WI38 (cell line): ENCODE measurements around the gene FADS3.

Experiments used
- H3K4me3 ChIP-seq: 2 replicates; pipeline ENCODE4 v1.5.1; 2011; ENCODE audit warnings: low read depth, mild to moderate bottlenecking, control low read depth, low read length
- TF ChIP-seq, protein P1 (sequence below): IDR thresholded peaks from 2 replicates; pipeline ENCODE4 v1.5.1; 2012; ENCODE audit warnings: low read depth, mild to moderate bottlenecking, control low read depth, low read length

Gene FADS3

DNA sequence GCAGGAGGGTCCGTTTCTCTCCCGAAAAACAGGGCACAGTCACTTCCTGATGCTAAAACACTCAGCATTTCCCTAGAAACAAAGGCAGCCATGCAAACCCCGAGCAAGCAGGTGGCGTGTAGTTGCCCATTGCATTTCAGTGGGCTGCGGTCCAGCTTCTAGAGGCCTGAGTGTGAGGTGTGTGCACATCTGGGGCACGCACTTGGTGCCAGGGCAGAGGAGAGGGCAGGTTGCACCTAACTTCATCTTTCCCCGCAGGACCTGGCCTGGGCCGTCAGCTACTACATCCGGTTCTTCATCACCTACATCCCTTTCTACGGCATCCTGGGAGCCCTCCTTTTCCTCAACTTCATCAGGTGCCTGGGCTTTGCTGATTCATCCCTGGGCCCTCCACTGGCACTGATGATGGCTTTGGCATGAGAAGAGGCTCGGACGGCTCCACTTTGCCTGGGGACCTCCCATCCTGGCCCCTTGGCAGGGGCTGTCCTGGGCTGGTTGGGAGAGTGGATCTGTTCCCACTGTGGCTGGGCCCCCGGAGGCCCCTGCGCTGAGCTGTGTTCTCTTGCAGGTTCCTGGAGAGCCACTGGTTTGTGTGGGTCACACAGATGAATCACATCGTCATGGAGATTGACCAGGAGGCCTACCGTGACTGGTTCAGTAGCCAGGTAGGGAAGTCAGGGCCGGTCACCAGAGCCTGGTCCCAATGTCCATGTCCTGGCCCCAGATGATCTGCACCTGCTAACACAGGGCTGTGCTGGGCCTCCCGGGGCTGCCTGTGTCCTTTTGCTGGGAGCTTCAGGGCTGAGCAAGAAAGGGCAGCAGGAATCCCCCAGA is 28.4 kb downstream of the FADS3 start:
- TF ChIP-seq, protein P1, sequence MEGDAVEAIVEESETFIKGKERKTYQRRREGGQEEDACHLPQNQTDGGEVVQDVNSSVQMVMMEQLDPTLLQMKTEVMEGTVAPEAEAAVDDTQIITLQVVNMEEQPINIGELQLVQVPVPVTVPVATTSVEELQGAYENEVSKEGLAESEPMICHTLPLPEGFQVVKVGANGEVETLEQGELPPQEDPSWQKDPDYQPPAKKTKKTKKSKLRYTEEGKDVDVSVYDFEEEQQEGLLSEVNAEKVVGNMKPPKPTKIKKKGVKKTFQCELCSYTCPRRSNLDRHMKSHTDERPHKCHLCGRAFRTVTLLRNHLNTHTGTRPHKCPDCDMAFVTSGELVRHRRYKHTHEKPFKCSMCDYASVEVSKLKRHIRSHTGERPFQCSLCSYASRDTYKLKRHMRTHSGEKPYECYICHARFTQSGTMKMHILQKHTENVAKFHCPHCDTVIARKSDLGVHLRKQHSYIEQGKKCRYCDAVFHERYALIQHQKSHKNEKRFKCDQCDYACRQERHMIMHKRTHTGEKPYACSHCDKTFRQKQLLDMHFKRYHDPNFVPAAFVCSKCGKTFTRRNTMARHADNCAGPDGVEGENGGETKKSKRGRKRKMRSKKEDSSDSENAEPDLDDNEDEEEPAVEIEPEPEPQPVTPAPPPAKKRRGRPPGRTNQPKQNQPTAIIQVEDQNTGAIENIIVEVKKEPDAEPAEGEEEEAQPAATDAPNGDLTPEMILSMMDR = no peak
- no peak overlapping the region for H3K4me3 ChIP-seq

DNA sequence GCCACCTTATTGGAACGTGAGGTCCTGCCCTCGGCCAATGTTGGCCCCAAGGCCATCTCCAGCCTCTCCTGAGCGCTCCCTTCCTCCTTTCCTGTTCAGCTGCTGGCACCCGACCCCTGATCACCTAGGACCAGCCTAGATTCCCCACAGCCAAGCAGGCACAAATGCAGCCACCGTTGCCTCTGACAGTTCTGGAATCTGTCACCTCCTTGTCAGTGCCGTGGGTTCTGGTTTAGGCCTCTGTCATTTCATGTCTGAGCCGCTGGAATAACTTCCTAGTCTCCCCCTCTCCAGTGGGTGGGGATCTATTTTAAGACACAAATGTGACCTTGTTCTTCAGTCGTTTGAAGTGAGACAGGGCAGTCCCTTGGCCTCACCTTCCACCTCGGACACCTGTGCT is 29.7 kb downstream of the FADS3 start:
- H3K4me3 ChIP-seq = no peak overlapping the region
- TF ChIP-seq, protein P1 = no peak

DNA sequence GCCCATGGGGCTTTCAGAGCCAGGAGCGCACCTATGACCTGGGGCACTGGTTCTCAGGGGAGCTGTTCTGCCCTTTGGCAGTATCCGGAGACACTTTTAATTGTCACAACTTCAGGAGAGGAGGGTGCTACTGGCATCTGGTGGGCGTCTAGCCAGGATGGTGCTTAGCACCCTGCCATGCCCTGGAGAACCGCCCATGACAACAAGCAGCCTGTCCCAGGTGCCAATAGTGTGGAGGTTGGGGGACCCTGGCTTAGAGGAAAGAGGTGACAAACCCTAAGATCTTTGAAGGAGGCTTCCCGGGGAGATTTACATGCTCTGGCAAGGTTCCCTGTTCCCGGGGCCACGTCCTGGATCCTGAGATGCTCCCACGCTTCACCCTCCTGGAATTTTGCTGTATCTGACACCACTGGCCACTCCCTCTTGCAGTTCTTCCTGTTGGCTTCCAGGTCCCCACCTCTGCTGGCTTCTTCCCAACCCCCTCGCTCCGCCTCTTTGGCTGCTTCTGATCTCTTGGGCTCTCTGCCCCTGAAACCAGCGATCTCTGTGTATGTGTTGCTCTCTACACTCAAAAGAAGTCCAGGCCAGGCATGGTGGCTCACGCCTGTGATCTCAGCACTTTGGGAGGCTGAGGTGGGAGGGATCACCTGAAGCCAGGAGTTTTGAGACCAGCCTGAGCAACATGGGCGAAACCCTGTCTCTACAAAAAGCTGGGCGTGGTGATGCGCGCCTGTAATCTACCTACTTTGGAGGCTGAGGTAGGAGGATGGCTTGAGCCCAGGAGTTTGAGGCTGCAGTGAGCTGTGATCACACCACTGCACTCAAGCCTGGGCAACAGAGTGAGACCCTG is 31.1 kb downstream of the FADS3 start:
- TF ChIP-seq, protein P1 = no peak
- no peak overlapping the region for H3K4me3 ChIP-seq

DNA sequence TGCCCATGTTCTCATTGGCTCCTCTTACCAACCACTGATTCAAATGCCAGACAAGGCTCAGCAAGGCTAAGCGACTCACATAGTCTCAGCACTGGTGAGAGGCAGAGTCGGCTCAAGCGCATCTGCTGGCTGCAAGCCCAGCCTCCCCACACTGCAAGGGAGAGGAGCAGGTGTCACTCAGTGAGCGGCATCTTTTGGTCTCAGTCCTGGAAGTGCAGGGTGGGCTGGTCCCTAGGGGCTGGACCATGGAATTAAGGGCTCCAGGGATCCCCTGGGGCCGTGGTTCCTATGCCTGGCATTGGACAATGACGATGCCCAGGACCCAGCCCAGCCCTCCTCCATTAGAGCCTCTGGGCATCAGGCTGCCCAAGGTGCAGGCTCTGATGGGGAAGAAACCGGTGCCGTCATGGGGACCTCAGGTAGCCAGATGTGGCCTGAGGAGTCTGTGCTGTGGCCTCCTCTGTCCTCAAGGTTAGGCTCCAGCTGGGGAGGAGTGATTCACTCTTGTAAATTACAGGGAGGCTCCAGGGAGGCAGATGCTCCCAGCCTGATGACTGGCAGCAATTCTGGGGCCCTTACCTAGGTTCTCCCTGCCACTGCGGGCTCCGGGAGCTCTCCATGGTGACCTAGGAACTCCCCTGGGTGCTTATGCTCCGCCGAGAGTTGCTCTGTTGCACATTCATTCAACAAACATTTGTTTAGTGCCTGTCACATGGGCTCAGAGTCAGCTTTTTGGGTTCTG is 35.2 kb downstream of the FADS3 start:
- TF ChIP-seq, protein P1 = no peak
- H3K4me3 ChIP-seq = no peak overlapping the region

DNA sequence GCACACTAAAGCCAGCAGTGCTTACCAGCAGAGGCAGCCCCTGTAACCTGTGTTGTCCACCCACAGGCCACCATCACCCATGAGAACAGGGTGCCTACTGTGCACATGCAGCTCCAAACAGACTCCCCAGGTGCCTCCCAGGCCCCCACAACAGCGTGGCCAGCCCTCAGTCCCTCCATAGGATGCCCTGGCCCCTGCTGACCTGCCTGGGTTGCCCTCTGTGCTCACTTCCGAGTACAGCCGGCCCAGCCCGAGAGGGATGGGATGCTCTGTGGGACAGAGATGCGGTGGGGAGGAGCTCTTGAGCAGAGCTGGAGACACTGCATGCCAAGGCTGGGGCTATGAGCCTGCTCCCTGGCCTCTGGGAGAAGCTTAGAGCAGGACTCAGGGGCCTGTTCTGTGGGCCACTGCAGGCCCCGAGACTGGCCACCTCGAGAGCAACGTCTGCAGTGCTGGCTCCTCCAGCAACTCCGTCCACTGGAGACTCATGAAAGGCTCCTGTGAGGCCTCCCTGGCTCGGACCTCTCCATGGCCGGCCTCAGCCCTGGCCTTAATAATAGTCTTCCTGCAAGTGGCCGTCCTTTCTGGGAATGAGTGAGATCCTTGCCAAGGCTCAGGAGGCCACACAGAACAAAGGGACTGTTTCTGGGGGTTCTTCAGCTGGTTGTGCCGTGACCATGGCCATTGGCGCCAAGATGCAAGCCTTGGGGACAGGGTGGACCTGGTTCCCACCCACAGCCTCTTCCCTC is 36.2 kb downstream of the FADS3 start:
- H3K4me3 ChIP-seq = no peak overlapping the region
- TF ChIP-seq, protein P1 = no peak

DNA sequence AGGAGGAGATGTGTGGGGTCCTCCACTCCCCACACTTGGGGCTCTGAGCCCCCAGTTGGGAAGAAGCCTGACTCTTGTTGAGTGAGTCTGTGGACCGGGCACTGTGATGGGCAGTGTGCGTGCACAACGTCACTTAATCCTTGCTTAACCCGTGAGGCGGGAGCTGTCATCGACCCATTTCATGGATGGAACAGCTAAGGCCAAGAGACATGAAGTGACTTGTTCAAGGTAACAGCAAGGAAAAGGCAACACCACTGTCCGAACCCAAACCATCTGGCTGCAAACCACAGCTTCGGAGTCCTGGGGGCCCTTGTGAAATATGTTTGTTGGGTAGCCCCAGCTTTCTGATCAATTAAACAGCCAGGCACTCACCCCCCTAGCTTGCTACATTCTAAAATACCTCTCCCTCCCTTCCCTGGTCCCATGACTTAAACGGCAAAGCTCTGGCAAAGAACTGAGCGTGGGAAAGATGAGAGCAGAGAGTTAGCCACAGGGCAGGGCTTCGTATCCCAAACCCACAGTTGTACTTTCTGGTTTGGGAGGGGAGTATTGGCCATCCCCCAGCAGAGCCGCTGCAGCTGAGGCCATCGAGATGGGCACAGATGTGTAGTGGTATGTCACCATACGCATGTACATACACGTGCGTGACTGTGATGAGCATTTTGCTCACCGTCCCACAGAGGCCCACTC is 37.0 kb downstream of the FADS3 start:
- TF ChIP-seq, protein P1 = no peak
- no peak overlapping the region for H3K4me3 ChIP-seq
